H1 (cell line): ENCODE measurements around the gene KLF12. TPM values are rescaled to one million over a fixed set of nuclear protein-coding genes. Genes with fewer than 3 reads are reported as not detected.

Experiments
- CTCF ChIA-PET: fragments of 300-600 bp; sonication (Branson Sonifier 250); formaldehyde crosslinking; loops from one replicate; lab custom pipeline; 2021; ENCODE audit not compliant: partially characterized antibody; lab: Charles Lee
- POLR2A ChIA-PET: fragments of 300-600 bp; sonication (Branson Sonifier 250); formaldehyde crosslinking; loops from one replicate; lab custom pipeline; 2021; ENCODE audit warnings: inconsistent platforms; ENCODE audit not compliant: partially characterized antibody; lab: Charles Lee
- DNase-seq, 2 experiments: peaks; one replicate each; pipeline versions ENCODE4 v3.0.0 to v3.0.0-alpha.2; 2010 to 2022; ENCODE audit warnings: low spot score in 2 of 2, low read depth in 1 of 2, mixed read lengths in 1 of 2
- FAIRE-seq: peaks from 2 replicates; lab custom pipeline; 2011; peaks lifted over from hg19 to GRCh38; lab: Jason Lieb, UNC
- H2AFZ ChIP-seq: 2 replicates; pipeline ENCODE4 v1.8.1; 2012; ENCODE audit warnings: low read length, inconsistent platforms
- H2AK5ac ChIP-seq: 2 replicates; pipeline ENCODE4 v1.6.1; 2013; ENCODE audit warnings: low read depth, low read length
- H2BK120ac ChIP-seq: replicated peaks from 2 replicates; pipeline ENCODE3; 2013; ENCODE audit warnings: low read depth, low read length, inconsistent platforms
- H2BK12ac ChIP-seq: 2 replicates; pipeline ENCODE4 v1.6.1; 2013; ENCODE audit warnings: low read depth, low read length
- H2BK15ac ChIP-seq: 2 replicates; pipeline ENCODE4 v1.6.1; 2013; ENCODE audit warnings: low read length
- H2BK20ac ChIP-seq: 2 replicates; pipeline ENCODE4 v1.6.1; 2013; ENCODE audit warnings: low read length
- H2BK5ac ChIP-seq: 2 replicates; pipeline ENCODE4 v1.6.1; 2013; ENCODE audit warnings: low read depth, low read length
- H3K14ac ChIP-seq: 2 replicates; pipeline ENCODE4 v1.6.1; 2013; ENCODE audit warnings: inconsistent platforms; ENCODE audit not compliant: insufficient read length
- H3K18ac ChIP-seq: 2 replicates; pipeline ENCODE4 v1.6.1; 2013; ENCODE audit warnings: low read length; ENCODE audit errors: extremely low read depth
- H3K23ac ChIP-seq: 2 replicates; pipeline ENCODE4 v1.6.1; 2013; ENCODE audit warnings: inconsistent platforms; ENCODE audit not compliant: insufficient read length
- H3K23me2 ChIP-seq: 2 replicates; pipeline ENCODE4 v1.6.1; 2013; ENCODE audit warnings: low read depth, low read length
- H3K27ac ChIP-seq: 2 replicates; pipeline ENCODE4 v1.6.1; 2011; ENCODE audit warnings: low read depth, low read length, inconsistent platforms
- H3K27me3 ChIP-seq, 4 experiments: replicated peaks in 1 of 4; 1 replicate in 1 of 4; 2 replicates in 3 of 4; pipeline versions ENCODE4 v1.6.1 to v1.8.1; 2011 to 2013; ENCODE audit warnings: low read length in 3 of 4, mild to moderate bottlenecking in 3 of 4, inconsistent platforms in 2 of 4, mixed read lengths in 2 of 4, moderate library complexity in 1 of 4; ENCODE audit not compliant: control insufficient read depth in 3 of 4, insufficient read depth in 3 of 4; ENCODE audit errors: extremely low read depth in 1 of 4
- H3K36me3 ChIP-seq, 4 experiments: 2 replicates each; pipeline versions ENCODE4 v1.6.1 to v1.8.1; 2011 to 2013; ENCODE audit warnings: mild to moderate bottlenecking in 4 of 4, low read length in 3 of 4, moderate library complexity in 2 of 4, control low read depth in 1 of 4, inconsistent platforms in 1 of 4; ENCODE audit not compliant: insufficient read depth in 4 of 4, control insufficient read depth in 2 of 4
- H3K4ac ChIP-seq: replicated peaks from 2 replicates; pipeline ENCODE3; 2013; ENCODE audit warnings: low read length, low read depth, mixed read lengths, inconsistent platforms; ENCODE audit not compliant: insufficient read length
- H3K4me1 ChIP-seq, 4 experiments: replicated peaks in 1 of 4; 1 replicate in 1 of 4; 2 replicates in 3 of 4; pipeline versions ENCODE4 v1.6.1 to v1.8.1; 2011 to 2013; ENCODE audit warnings: low read length in 3 of 4, inconsistent platforms in 2 of 4, mixed read lengths in 1 of 4; ENCODE audit not compliant: insufficient read depth in 4 of 4, control insufficient read depth in 3 of 4
- H3K4me2 ChIP-seq, 2 experiments: 2 replicates each; pipeline versions ENCODE4 v1.6.1 to v1.8.1; 2011 to 2013; ENCODE audit warnings: low read depth in 2 of 2, low read length in 2 of 2, control low read depth in 1 of 2, inconsistent platforms in 1 of 2, mild to moderate bottlenecking in 1 of 2; ENCODE audit not compliant: insufficient read depth in 1 of 2
- H3K4me3 ChIP-seq, 4 experiments: fragments of 200-600, 300-600 bp in 1 of 4; sonication (generic), shearing (Covaris generic), sonication (Bioruptor Twin) in 1 of 4; 2 replicates each; pipeline versions ENCODE4 v1.5.1 to v1.8.1; 2011 to 2016; ENCODE audit warnings: low read length in 4 of 4, low read depth in 3 of 4, control low read depth in 2 of 4, inconsistent platforms in 2 of 4, mild to moderate bottlenecking in 2 of 4, mixed read lengths in 1 of 4, moderate library complexity in 1 of 4; ENCODE audit not compliant: insufficient read depth in 2 of 4; ENCODE audit errors: extremely low read depth in 1 of 4
- H3K56ac ChIP-seq: replicated peaks from 2 replicates; pipeline ENCODE3; 2013; ENCODE audit warnings: low read depth, mild to moderate bottlenecking, mixed read lengths, low read length, inconsistent platforms; ENCODE audit not compliant: insufficient read length
- H3K79me1 ChIP-seq: 2 replicates; pipeline ENCODE4 v1.6.1; 2013; ENCODE audit warnings: low read depth, low read length, control low read depth
- H3K79me2 ChIP-seq, 2 experiments: 2 replicates each; pipeline versions ENCODE4 v1.6.1 to v1.8.1; 2012 to 2013; ENCODE audit warnings: low read length in 2 of 2, mild to moderate bottlenecking in 2 of 2, inconsistent platforms in 1 of 2; ENCODE audit not compliant: insufficient read depth in 2 of 2, control insufficient read depth in 1 of 2
- H3K9ac ChIP-seq, 4 experiments: replicated peaks in 1 of 4; 1 replicate in 1 of 4; 2 replicates in 3 of 4; pipeline versions ENCODE4 v1.6.1 to v1.8.1; 2011 to 2013; ENCODE audit warnings: low read depth in 3 of 4, low read length in 3 of 4, control low read depth in 2 of 4, mild to moderate bottlenecking in 2 of 4, moderate library complexity in 2 of 4, inconsistent platforms in 1 of 4; ENCODE audit errors: extremely low read depth in 1 of 4
- H3K9me3 ChIP-seq, 2 experiments: 2 replicates each; pipeline versions ENCODE4 v1.6.1 to v1.8.1; 2012 to 2013; ENCODE audit warnings: mild to moderate bottlenecking in 2 of 2, moderate library complexity in 2 of 2, control low read depth in 1 of 2, inconsistent platforms in 1 of 2, low read depth in 1 of 2, low read length in 1 of 2, mixed read lengths in 1 of 2; ENCODE audit not compliant: insufficient read depth in 2 of 2
- H4K20me1 ChIP-seq, 2 experiments: replicated peaks in 1 of 2; 2 replicates each; pipeline versions ENCODE3 to v1.8.1; 2011 to 2013; ENCODE audit warnings: inconsistent platforms in 2 of 2, low read length in 2 of 2, mild to moderate bottlenecking in 1 of 2; ENCODE audit not compliant: insufficient read depth in 2 of 2, control insufficient read depth in 1 of 2
- H4K5ac ChIP-seq: 2 replicates; pipeline ENCODE4 v1.6.1; 2013; ENCODE audit warnings: low read length, low read depth, mixed read lengths, inconsistent platforms; ENCODE audit not compliant: insufficient read length
- H4K8ac ChIP-seq: 2 replicates; pipeline ENCODE4 v1.8.0; 2013; ENCODE audit warnings: mild to moderate bottlenecking, moderate library complexity, low read length, inconsistent platforms; ENCODE audit not compliant: insufficient read depth; ENCODE audit errors: extremely low read depth
- H4K91ac ChIP-seq: replicated peaks from 2 replicates; pipeline ENCODE3; 2013; ENCODE audit warnings: low read length, mixed read lengths, inconsistent platforms; ENCODE audit not compliant: insufficient read length
- BACH1 ChIP-seq: IDR thresholded peaks from 2 replicates; pipeline ENCODE4 v1.6.1; 2012; ENCODE audit warnings: low read length, improper control_type of control experiment
- EZH2 ChIP-seq: fragments of 200-600 bp; sonication (generic); IDR thresholded peaks from 2 replicates; pipeline ENCODE4 v1.7.1; 2012; ENCODE audit warnings: low read depth, mild to moderate bottlenecking, moderate library complexity, low read length, inconsistent platforms; ENCODE audit not compliant: severe bottlenecking
- PHF8 ChIP-seq: fragments of 200-600 bp; sonication (generic); conservative IDR thresholded peaks from 2 replicates; pipeline ENCODE4 v1.7.1; 2012; ENCODE audit warnings: low read depth, mild to moderate bottlenecking, inconsistent platforms, low read length, moderate library complexity
- RFX5 ChIP-seq: IDR thresholded peaks from 2 replicates; pipeline ENCODE4 v1.6.1; 2011; ENCODE audit warnings: low read depth, low read length, improper control_type of control experiment, borderline replicate concordance
- SAP30 ChIP-seq: fragments of 300-600 bp; sonication (generic); IDR thresholded peaks from 2 replicates; pipeline ENCODE4 v1.7.1; 2012; ENCODE audit warnings: low read length, moderate library complexity, mild to moderate bottlenecking, inconsistent platforms; ENCODE audit not compliant: insufficient read depth, insufficient replicate concordance
- TEAD4 ChIP-seq: IDR thresholded peaks from 2 replicates; pipeline ENCODE4 v1.6.1; 2012; ENCODE audit warnings: low read depth, low read length, inconsistent platforms, mixed read lengths
- WGBS, 2 experiments: shearing (Covaris generic) in 1 of 2; methylation state at CpG; one replicate each; pipeline versions ENCODE4 v1.1.6 to v1.1.7; 2013 to 2015; ENCODE audit warnings: low lambda C conversion rate in 2 of 2, mixed read lengths in 2 of 2, inconsistent platforms in 1 of 2, low coverage in 1 of 2, missing lambda C conversion rate in 1 of 2; ENCODE audit not compliant: insufficient replicate concordance in 2 of 2, insufficient coverage in 1 of 2, insufficient read length in 1 of 2; ENCODE audit errors: extremely low coverage in 1 of 2, missing lambda C conversion rate in 1 of 2; 5-methylcytosine and 5-hydroxymethylcytosine counted together
- polyA plus RNA-seq, 7 experiments: library from polyadenylated mRNA; depleted of rRNA in 3 of 7; stranded (reverse) in 5 of 7; unstranded in 2 of 7; fragments of >200 nt in 5 of 7; fragments of 200-250 nt in 2 of 7; gene quantifications; 1 replicate in 5 of 7; 2 replicates in 1 of 7; 4 replicates in 1 of 7; pipeline versions ENCODE4 v1.2.1 to v1.2.3, GENCODE V29; 2011 to 2013; ENCODE audit warnings: missing spikeins in 2 of 7, mixed read lengths in 2 of 7
- total RNA-seq: library from RNA; stranded (reverse); fragmentation: NEBNext Ultra II Directional; extraction: Animal tissue kit (Norgen Biotek cat#: 25700); gene quantifications from 2 replicates; pipeline ENCODE4 v1.2.1, GENCODE V29; 2021
- TF ChIP-seq, protein P1 (sequence below): IDR thresholded peaks from 2 replicates; pipeline ENCODE4 v1.6.1; 2012; ENCODE audit warnings: low read length, inconsistent platforms
- TF ChIP-seq, protein P2 (sequence below): IDR thresholded peaks from 2 replicates; pipeline ENCODE4 v1.6.1; 2012; ENCODE audit warnings: inconsistent platforms
- TF ChIP-seq, protein P3 (sequence below): IDR thresholded peaks from 2 replicates; pipeline ENCODE4 v1.6.1; 2012; ENCODE audit warnings: inconsistent platforms

Gene KLF12
- total and polyA plus RNA-seq, 2 of the 8 experiments (the other 6 are each of a cell fraction or from before 2014, with no cell fraction given) = 6.6 to 12.1 TPM

DNA sequence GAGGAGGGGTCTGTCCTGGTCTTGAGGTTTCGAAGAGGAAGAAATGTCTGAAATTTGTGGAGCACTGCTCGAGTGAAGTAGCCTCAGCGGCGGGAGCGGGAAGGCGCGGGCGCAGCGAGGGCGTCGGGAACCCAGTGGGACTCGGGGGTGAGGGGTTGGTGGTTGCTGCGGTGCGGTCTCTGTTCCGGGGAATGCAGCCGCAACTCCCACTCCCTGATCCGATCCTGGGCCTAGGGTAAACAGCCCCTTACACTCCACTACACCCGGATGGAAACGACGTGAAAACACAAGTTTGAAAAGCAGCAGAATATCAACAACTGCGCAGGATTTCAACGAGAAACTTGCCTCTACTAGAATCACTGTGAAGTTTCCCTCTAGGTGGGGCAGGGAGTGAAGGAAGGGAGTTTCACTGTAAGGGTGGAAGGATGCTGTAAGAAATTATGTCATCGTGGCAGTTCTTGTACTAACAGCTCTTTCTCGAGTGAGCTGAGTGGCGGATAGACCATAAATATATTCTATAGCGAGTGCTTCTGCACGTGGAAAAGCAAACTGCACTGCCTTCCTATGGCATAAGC lies 2.0 kb upstream of the KLF12 start:
- no peak overlapping the region for H3K4ac ChIP-seq
- peak overlapping the region; percentile 83 for H3K56ac ChIP-seq
- H3K23ac ChIP-seq = no peak overlapping the region
- H3K79me2 ChIP-seq = peaks cover 0 to 18% of the 10 kb centered on the region in 2 experiments; a peak in 3 of 4 replicates
- no peak overlapping the region for H3K14ac ChIP-seq
- 6% methylated on average over 24 of the region's 27 CpGs; no CpG with 5 or more reads in 1 of the 2 experiments for WGBS, 2 experiments
- peak overlapping the region; percentile 74; the same call in 1 of the 2 replicates for H3K27ac ChIP-seq
- peaks cover 22% of the 10 kb centered on the region for H3K23me2 ChIP-seq
- H4K91ac ChIP-seq = peak overlapping the region; percentile 79
- no peak overlapping the region for H2BK120ac ChIP-seq
- DNase-seq (no peak), FAIRE-seq (no peak)
- POLR2A ChIA-PET = no interaction called here
- H2BK20ac ChIP-seq = no peak overlapping the region
- no peaks in the 10 kb centered on the region; a peak in 1 of 7 replicates for H3K27me3 ChIP-seq
- peak overlapping the region; percentile 75 to 100 (median 88) for H3K4me3 ChIP-seq
- peak overlapping the region; percentile 72 for H4K5ac ChIP-seq
- H2AFZ ChIP-seq = peak overlapping the region; percentile 95
- peak overlapping the region; percentile 81; the same call in 1 of the 2 replicates for H2BK15ac ChIP-seq
- H3K9ac ChIP-seq = peak overlapping the region; percentile 61 to 92 (median 78)
- CTCF ChIA-PET = interaction anchor here (1.4 kb wide), 1 partner anchor 150 kb away, joined by 7 read pairs; no protein-coding TSS in a partner anchor
- no peaks in the 10 kb centered on the region for H3K79me1 ChIP-seq
- peak overlapping the region; percentile 95; the same call in 1 of the 2 replicates for H4K8ac ChIP-seq
- peak overlapping the region; percentile 92 for H3K18ac ChIP-seq
- peaks cover 0 to 5% (median 2%) of the 10 kb centered on the region in 4 experiments; a peak in 5 of 7 replicates for H3K4me1 ChIP-seq
- no peaks in the 10 kb centered on the region for H3K9me3 ChIP-seq
- no peaks in the 10 kb centered on the region for H3K36me3 ChIP-seq
- peak overlapping the region; percentile 96 for H2BK5ac ChIP-seq
- H2BK12ac ChIP-seq = peak overlapping the region; percentile 99
- no peak overlapping the region for H2AK5ac ChIP-seq
- no peaks in the 10 kb centered on the region for H4K20me1 ChIP-seq
- peak overlapping the region; percentile 84 to 93 for H3K4me2 ChIP-seq
- TF ChIP-seq EZH2 (peak; percentile 26), BACH1 (no peak), RFX5 (no peak), PHF8 (no peak), SAP30 (no peak), TEAD4 (no peak)
- TF ChIP-seq, protein P1, sequence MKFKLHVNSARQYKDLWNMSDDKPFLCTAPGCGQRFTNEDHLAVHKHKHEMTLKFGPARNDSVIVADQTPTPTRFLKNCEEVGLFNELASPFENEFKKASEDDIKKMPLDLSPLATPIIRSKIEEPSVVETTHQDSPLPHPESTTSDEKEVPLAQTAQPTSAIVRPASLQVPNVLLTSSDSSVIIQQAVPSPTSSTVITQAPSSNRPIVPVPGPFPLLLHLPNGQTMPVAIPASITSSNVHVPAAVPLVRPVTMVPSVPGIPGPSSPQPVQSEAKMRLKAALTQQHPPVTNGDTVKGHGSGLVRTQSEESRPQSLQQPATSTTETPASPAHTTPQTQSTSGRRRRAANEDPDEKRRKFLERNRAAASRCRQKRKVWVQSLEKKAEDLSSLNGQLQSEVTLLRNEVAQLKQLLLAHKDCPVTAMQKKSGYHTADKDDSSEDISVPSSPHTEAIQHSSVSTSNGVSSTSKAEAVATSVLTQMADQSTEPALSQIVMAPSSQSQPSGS = peak; percentile 53; the same call in 1 of the 2 replicates
- TF ChIP-seq, protein P2, sequence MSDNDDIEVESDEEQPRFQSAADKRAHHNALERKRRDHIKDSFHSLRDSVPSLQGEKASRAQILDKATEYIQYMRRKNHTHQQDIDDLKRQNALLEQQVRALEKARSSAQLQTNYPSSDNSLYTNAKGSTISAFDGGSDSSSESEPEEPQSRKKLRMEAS = no peak
- TF ChIP-seq, protein P3, sequence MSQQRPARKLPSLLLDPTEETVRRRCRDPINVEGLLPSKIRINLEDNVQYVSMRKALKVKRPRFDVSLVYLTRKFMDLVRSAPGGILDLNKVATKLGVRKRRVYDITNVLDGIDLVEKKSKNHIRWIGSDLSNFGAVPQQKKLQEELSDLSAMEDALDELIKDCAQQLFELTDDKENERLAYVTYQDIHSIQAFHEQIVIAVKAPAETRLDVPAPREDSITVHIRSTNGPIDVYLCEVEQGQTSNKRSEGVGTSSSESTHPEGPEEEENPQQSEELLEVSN = peak; percentile 24; the same call in 1 of the 2 replicates
